PC-3 (cell line): Measurements from ENCODE around the gene SRSF1. TPM values are rescaled to one million over a fixed set of nuclear protein-coding genes. Genes with fewer than 3 reads are reported as not detected.
"Not testable (repeated sequence)": the region's sequence is repeated elsewhere in the genome, so short reads cannot be mapped to it uniquely, and the experiment has no call there.

Source experiments
- ATAC-seq: fragments of 200-7000 bp; cut with Tn5 transposase; 2 replicates; pipeline ENCODE4 v1.9.1; 2020; ENCODE audit warnings: mild to moderate bottlenecking, moderate library complexity
- BruUV-seq: library from RNA; stranded (reverse); fragments of 400-500 nt; replicated peaks from 2 replicates; lab custom pipeline; 2021; lab: Mats Ljungman, UMichigan
- CTCF ChIA-PET: fragments of 300-600 bp; sonication (Branson Sonifier 250); formaldehyde crosslinking; loops from one replicate; lab custom pipeline; 2022; ENCODE audit warnings: antibody characterized with exemption; lab: Charles Lee
- POLR2A ChIA-PET: fragments of 300-600 bp; sonication (Branson Sonifier 250); formaldehyde crosslinking; loops from one replicate; lab custom pipeline; 2022; ENCODE audit warnings: antibody characterized with exemption; ENCODE audit not compliant: unreplicated experiment; lab: Charles Lee
- DNase-seq: peaks from one replicate; pipeline ENCODE4 v3.0.0-alpha.2; 2015
- H2AFZ ChIP-seq: fragments of 300-600 bp; sonication (generic); 2 replicates; pipeline ENCODE4 v1.6.0; 2016; ENCODE audit warnings: antibody characterized with exemption, low read length
- H3F3A ChIP-seq: fragments of 300-600 bp; sonication (generic); one replicate; pipeline ENCODE4 v1.6.0; 2017; ENCODE audit warnings: antibody characterized with exemption, low read length, control low read depth, mild to moderate bottlenecking; ENCODE audit not compliant: unreplicated experiment
- H3K27ac ChIP-seq: fragments of 300-600 bp; sonication (generic); 2 replicates; pipeline ENCODE4 v1.5.1; 2016; ENCODE audit warnings: mild to moderate bottlenecking, low read length
- H3K27me3 ChIP-seq: fragments of 300-600 bp; sonication (generic); 2 replicates; pipeline ENCODE4 v1.6.1; 2016; ENCODE audit warnings: low read length, mixed read lengths
- H3K36me3 ChIP-seq: fragments of 300-600 bp; sonication (generic); 2 replicates; pipeline ENCODE4 v1.6.1; 2016; ENCODE audit warnings: low read depth, mixed run types, low read length, mixed read lengths
- H3K4me1 ChIP-seq: fragments of 300-600 bp; sonication (generic); 2 replicates; pipeline ENCODE4 v1.5.1; 2016; ENCODE audit warnings: low read length; ENCODE audit not compliant: insufficient read depth
- H3K4me2 ChIP-seq: fragments of 300-600 bp; sonication (generic); 2 replicates; pipeline ENCODE4 v1.6.0; 2016; ENCODE audit warnings: low read length
- H3K4me3 ChIP-seq: fragments of 300-600 bp; sonication (generic); 2 replicates; pipeline ENCODE4 v1.5.1; 2016; ENCODE audit warnings: mild to moderate bottlenecking, low read length, mixed read lengths
- H3K79me2 ChIP-seq: fragments of 300-600 bp; sonication (generic); 2 replicates; pipeline ENCODE4 v1.6.1; 2017; ENCODE audit warnings: low read length, mixed read lengths
- H3K9ac ChIP-seq: fragments of 300-600 bp; sonication (generic); 2 replicates; pipeline ENCODE4 v1.6.0; 2016; ENCODE audit warnings: mild to moderate bottlenecking, low read length
- H3K9me2 ChIP-seq: fragments of 300-600 bp; sonication (generic); replicated peaks from 2 replicates; pipeline ENCODE4 v1.6.1; 2016; ENCODE audit warnings: mixed run types, low read length, mixed read lengths
- H3K9me3 ChIP-seq: fragments of 300-600 bp; sonication (generic); 2 replicates; pipeline ENCODE4 v1.6.1; 2016; ENCODE audit warnings: low read length, mixed read lengths
- H4K20me1 ChIP-seq: fragments of 300-600 bp; sonication (generic); 2 replicates; pipeline ENCODE4 v1.6.1; 2016; ENCODE audit warnings: low read length, mixed read lengths
- CTCF ChIP-seq: fragments of 300-600 bp; sonication (generic); conservative IDR thresholded peaks from 2 replicates; pipeline ENCODE4 v1.5.1; 2017; ENCODE audit warnings: antibody characterized with exemption, low read depth, mild to moderate bottlenecking, low read length
- EZH2 ChIP-seq: fragments of 300-600 bp; sonication (generic); IDR thresholded peaks from one replicate; pipeline ENCODE4 v1.6.1; 2017; ENCODE audit warnings: antibody characterized with exemption, mild to moderate bottlenecking, low read length; ENCODE audit not compliant: unreplicated experiment
- EZH2phosphoT487 ChIP-seq: fragments of 300-600 bp; sonication (generic); IDR thresholded peaks from 2 replicates; pipeline ENCODE4 v1.6.1; 2018; ENCODE audit warnings: mild to moderate bottlenecking, antibody characterized with exemption, low read length, borderline replicate concordance
- intact Hi-C: fragments of 100-400 bp; cut with micrococcal nuclease; formaldehyde crosslinking; loops from 2 replicates; pipeline ENCODE4 v1.9.0; 2023
- total RNA-seq: library from RNA; depleted of rRNA; stranded (reverse); fragments of >200 nt; gene quantifications from 2 replicates; pipeline ENCODE4 v1.2.3, GENCODE V29; 2014

The SRSF1 gene
- total RNA-seq, 1 experiment from 2014 or later: 325 TPM

- ATAC-seq (no peak), DNase-seq (no peak)
- no peaks in the 10 kb centered on the region for H3K9me2 ChIP-seq
- TF ChIP-seq CTCF: no peak
- TF ChIP-seq EZH2phosphoT487: no peak
- TF ChIP-seq EZH2: no peak
- H3K4me2 ChIP-seq: no peak overlapping the region
- ChIA-PET POLR2A (no interaction called here), CTCF (no interaction called here)
- peaks cover 46% of the 10 kb centered on the region for H3K79me2 ChIP-seq
- BruUV-seq: no TSS peak
- no peak overlapping the region for H3K9ac ChIP-seq
- H3K4me1 ChIP-seq: no peaks in the 10 kb centered on the region
- H3K27me3 ChIP-seq: no peaks in the 10 kb centered on the region
- no peak overlapping the region for H2AFZ ChIP-seq
- no peaks in the 10 kb centered on the region for H3K9me3 ChIP-seq
- peaks cover 85% of the 10 kb centered on the region for H3K36me3 ChIP-seq
- no peak overlapping the region for H3K4me3 ChIP-seq
- no peaks in the 10 kb centered on the region for H3F3A ChIP-seq
- no peak overlapping the region for H3K27ac ChIP-seq
- 0 out of 2 replicates have a peak, but pooled peaks cover 9% of the 10 kb centered on the region for H4K20me1 ChIP-seq
- intact Hi-C loops: no loop called here
These were observed 30.5 kb downstream of the SRSF1 start for GRCh38 chr17:57976594-57976993.

GRCh38 chr17:57975044-57975443 is 32.0 kb downstream of the SRSF1 start:
- Histone ChIP-seq H2AFZ (no peak overlapping the region), H3K27ac (no peak overlapping the region), H3K79me2 (peaks cover 31% of the 10 kb centered on the region), H3K4me2 (no peak overlapping the region), H3K4me1 (no peaks in the 10 kb centered on the region), H3K9me2 (no peaks in the 10 kb centered on the region), H3K36me3 (peaks cover 70% of the 10 kb centered on the region), H3K4me3 (no peak overlapping the region), H3K27me3 (no peaks in the 10 kb centered on the region), H3K9ac (no peak overlapping the region), H4K20me1 (no peaks in the 10 kb centered on the region), H3K9me3 (no peaks in the 10 kb centered on the region), H3F3A (peaks cover 10% of the 10 kb centered on the region)
- no peak for TF ChIP-seq CTCF
- no peak for TF ChIP-seq EZH2phosphoT487
- no peak for TF ChIP-seq EZH2
- ChIA-PET CTCF (no interaction called here), POLR2A (interaction anchor here (0.6 to 0.7 kb wide), 2 partner anchors 21 to 24 kb away, joined by 3 read pairs; no protein-coding TSS in a partner anchor)
- ATAC-seq: peak; percentile 45
- intact Hi-C loops: no loop called here
- DNase-seq: no peak
- no TSS peak for BruUV-seq

- H3K9me2 ChIP-seq, H2AFZ ChIP-seq, H3K4me1 ChIP-seq, POLR2A ChIA-PET, H4K20me1 ChIP-seq, H3K4me3 ChIP-seq, H3K27ac ChIP-seq, H3K9ac ChIP-seq, CTCF ChIA-PET, H3K9me3 ChIP-seq, DNase-seq, intact Hi-C loops, H3K4me2 ChIP-seq, ATAC-seq, H3K27me3 ChIP-seq: not testable (repeated sequence)
- H3K79me2 ChIP-seq: peaks cover 29% of the 10 kb centered on the region
- peaks cover 10% of the 10 kb centered on the region for H3F3A ChIP-seq
- H3K36me3 ChIP-seq: peaks cover 62% of the 10 kb centered on the region
- TSS peak; percentile 16 for BruUV-seq
These were observed 32.8 kb downstream of the SRSF1 start for GRCh38 chr17:57974053-57974824.
